GM21390 (cell line): ENCODE results near the gene KRTAP1-5.
"Not testable (repeated sequence)": the region's sequence is repeated elsewhere in the genome, so short reads cannot be mapped to it uniquely, and the experiment has no call there.

ENCODE experiments used
- ATAC-seq: cut with Tn5 transposase; IDR thresholded peaks from one replicate; pipeline ENCODE4 v1.9.1; 2021; ENCODE audit not compliant: unreplicated experiment

Gene KRTAP1-5

GRCh38 chr17:41009301-41009760 is 17.7 kb downstream of the KRTAP1-5 start:
- ATAC-seq: no peak

- no peak for ATAC-seq
Measured at GRCh38 chr17:41008811-41009210, 18.2 kb downstream of the KRTAP1-5 start, which contains the start of gene KRTAP3-1. KRTAP3-1 (minus strand) TSS chr17:41009128; CDS start chr17:41009074, 54 bp downstream.

DNA sequence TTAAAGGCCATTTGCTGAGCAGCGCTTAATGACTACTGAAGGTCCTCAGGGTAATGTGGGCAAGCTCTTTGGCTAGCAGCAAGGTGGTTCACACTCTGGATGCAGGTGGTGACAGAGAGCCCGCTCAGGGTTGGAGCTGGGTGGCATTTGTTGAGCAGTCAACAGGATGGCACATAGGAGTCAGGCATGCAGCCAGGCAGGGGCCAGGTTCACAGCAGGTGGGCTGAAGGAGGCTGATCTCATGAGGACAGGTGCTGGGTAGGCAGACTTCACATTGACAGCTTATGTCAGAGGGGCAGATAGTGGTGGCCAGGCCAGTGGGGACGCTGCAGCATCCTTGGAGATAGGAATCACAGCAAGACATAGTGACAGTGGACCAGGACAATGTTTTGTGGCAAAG is 22.6 kb downstream of the KRTAP1-5 start:
- no peak for ATAC-seq

DNA sequence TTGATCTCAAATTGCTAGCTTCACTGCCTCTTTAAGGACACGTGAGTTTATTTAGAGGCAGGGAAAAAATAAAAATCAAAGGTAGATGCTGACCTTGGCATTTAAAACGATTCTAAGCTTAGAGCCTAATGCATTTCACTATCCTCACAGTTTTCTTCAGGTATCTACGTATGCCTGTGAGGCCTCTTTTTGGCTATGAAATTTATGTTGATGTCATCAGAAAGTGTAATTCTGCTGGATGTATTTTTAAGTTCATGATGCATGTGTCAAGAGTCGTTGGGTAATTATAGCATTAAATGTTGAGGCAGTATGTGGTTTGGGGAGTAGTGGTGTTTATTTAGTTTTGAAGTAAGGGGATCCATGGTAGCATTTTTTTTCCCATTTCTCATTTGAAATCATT is 23.1 kb downstream of the KRTAP1-5 start:
- no peak for ATAC-seq

DNA sequence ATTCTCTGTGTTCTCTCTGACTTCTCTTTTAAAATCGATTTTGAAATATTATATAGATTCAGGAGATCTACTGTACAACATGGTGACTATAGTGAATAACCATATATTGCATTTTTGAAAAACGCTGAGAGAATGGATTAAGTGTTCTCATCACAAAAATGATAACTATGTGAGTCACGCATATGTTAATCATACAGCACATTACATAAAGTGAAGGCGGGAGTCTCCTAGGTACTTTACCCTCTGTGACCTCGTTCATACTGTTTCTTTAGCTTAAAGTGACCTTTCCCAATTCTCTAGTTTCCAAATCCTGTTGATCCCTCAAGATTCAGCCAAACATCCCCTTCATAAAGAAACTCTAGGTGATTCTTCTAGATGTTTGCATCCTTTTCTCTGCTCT is 24.2 kb downstream of the KRTAP1-5 start:
- no peak for ATAC-seq

DNA sequence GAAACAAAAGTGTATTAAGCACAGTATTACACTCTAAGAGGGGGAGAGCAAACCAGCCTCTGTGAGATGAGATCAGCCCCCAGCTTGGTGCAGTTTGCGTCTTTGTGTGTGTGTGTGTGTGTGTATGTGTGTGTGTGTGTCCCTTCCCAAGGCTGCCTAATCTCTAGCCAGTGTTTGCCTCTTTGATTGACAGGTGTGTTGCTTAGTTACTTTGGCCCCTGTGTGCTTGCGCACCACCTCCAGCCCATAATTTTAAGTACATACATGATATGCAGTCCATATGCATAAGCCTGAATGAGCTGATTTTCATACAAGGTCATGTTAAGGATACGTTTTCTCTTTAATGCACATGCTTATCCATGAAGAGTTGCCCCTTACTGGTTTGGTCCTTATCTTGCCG is 25.2 kb downstream of the KRTAP1-5 start:
- ATAC-seq: no peak

DNA sequence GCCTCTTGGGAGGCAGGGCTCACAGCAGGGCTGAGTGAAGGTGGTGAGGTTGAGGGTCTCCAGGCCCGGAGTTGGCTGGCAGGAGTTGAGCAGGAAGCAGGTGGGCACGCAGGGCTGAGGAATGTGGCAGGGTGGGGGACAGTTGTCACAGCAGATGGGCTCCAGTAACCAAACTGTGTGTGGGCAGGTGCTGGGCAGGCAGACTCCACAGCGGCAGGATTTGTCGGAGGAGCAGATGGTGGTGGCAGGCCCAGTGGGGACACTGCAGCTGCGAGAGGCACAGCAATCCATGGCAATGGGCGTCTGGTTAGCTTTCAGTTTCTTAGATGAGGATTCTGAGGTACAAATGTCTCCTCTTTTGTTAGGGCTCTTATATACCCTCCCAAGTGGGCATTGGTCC is 27.4 kb downstream of the KRTAP1-5 start, which contains the start of gene KRTAP3-2:
KRTAP3-2 (minus strand) TSS at position 344 of the 400 bp plus-strand sequence; CDS start at position 291, 53 bp downstream.
- ATAC-seq: not testable (repeated sequence)

DNA sequence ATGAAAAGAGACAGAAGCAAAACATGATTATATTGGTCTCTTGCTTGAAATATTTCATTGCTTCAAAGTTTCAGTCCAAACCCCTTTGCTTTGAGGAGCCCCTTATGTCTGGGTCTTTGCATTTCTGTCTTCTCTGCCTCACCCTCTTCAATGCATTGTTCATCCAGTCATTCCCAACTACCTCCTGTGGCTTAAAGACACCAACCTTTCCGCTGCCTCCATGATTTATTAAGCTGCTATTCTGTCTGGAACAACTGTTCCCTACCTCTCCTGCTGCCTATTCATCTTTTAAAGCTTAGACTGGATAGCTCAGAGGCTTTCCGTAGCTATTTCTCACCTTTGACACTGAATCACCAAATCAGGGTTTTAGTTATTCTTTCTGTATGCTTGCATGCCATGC is 29.6 kb downstream of the KRTAP1-5 start:
- no peak for ATAC-seq

GRCh38 chr17:40996829-40997228 is 30.2 kb downstream of the KRTAP1-5 start:
- ATAC-seq: no peak

GRCh38 chr17:40995116-40995515 is 31.9 kb downstream of the KRTAP1-5 start:
- ATAC-seq: no peak

DNA sequence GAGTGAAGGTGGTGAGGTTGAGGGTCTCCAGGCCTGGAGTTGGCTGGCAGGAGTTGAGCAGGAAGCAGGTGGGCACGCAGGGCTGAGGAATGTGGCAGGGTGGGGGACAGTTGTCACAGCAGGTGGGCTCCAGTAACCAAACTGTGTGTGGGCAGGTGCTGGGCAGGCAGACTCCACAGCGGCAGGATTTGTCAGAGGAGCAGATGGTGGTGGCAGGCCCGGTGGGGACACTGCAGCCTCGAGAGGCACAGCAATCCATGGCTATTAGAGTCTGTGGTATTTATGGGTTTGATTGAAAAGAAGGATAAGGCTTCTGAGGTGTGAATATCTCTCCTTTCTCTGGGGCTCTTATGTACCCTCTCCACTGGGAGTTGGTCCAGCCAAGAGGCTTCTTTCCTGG is 33.2 kb downstream of the KRTAP1-5 start, which contains the start of gene KRTAP3-3:
KRTAP3-3 (minus strand) TSS at position 326 of the 400 bp plus-strand sequence; CDS start at position 259, 67 bp downstream.
- no peak for ATAC-seq

DNA sequence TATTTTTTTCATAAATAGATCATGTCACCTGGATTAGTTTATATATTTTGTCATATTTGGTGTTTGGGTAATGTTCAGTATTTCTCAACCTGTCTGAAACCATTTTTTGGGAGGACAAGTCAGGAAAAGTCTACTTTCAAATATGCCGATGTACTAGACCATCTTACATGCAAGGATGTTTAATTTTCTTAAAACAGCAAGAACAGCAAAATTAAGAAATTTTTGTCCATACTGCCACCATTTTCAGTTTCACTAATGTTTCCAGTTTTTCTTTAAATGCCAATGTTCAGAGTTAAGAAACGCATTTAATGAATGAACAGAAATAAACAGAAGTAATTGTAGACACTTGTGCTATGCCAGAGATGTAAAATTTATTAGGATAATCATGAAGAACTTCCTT is 33.9 kb downstream of the KRTAP1-5 start:
- ATAC-seq: no peak

GRCh38 chr17:40992666-40993065 is 34.3 kb downstream of the KRTAP1-5 start:
- ATAC-seq: no peak

DNA sequence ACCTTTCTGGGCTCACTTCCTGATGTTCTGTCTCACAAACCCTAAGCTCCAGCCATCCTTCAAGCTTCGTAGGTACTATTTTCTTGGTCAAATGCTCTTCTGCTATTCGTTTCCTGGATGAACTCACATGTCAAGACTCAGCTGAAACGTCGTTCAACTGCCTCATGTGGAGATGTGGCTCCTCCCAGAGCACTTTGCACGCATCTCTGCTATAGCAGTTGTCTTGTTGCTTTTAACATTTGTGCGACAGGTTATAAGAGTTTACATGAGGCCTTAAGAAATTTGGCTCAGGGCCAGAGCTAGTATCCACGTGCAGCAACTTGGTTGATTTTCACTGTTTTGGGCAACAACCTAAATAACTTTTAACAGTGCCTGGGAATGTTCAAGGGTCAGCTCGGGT is 40.1 kb downstream of the KRTAP1-5 start:
- no peak for ATAC-seq

DNA sequence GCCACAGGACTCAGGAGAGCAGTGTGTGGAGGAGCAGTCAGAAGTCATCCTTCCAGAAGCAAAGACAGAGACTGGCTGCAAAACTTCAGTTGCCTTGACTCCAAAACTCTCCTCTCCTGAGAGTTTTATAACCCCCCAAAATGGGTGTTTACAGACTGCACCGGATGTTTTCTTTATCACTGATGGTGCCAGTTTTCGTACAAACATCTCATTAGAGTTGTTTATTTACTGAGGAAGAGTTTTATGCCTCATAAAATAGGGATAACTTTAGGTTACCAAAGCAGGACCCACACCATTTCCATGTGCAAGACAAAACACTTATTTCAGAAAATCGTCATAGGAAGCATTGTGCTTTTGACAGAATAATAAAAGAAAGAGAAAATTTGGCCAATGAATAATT is 42.8 kb downstream of the KRTAP1-5 start, which contains the start of gene KRT40:
KRT40 (minus strand) TSS at position 101 of the 400 bp plus-strand sequence; CDS start at position 48, 53 bp downstream.
- no peak for ATAC-seq

GRCh38 chr17:40981115-40981514 is 45.9 kb downstream of the KRTAP1-5 start:
- ATAC-seq: no peak

DNA sequence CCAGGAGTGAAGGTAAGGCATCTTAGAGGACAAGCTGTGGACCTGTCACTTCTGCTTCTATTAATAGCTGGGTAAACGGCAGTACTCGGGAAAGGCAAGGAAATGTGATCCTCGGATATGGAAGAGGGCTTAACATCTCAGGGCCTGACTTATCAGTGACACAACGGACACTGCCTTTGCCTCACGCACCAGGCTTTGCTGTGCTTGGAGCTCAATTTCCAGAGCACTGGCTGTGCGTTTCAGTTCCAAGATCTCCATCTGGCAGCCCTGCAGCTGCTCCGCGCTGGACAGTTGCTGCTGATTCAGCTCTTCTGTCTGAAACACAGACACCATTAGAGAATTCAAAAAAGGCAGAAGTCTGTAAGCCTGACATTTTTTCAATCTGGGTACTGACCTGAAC is 46.4 kb downstream of the KRTAP1-5 start:
- ATAC-seq: no peak

DNA sequence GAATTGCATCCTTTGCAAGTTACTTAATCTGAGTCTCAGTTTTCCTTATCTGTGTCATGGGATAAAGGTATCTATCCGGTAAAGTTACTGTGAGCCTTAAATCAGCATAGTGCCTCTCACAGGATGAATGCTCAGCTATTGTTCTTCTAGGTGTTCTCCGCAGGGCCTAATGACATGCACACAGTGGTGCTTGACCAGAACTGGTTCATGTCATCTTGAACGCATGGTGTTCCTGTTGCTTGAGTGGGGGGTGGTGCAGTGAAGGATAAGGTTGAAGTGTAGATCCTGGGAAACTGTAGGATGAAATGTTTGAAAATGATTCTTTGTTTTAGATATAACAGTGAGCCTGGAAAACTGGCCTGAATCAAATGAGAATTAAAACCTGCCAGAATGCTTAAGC is 46.9 kb downstream of the KRTAP1-5 start:
- no peak for ATAC-seq

- no peak for ATAC-seq
Measured at GRCh38 chr17:40978575-40979151, 48.3 kb downstream of the KRTAP1-5 start.
